K562 (cell line): Measurements from ENCODE around the gene KIFAP3. TPM values are rescaled to one million over a fixed set of nuclear protein-coding genes. Genes with fewer than 3 reads are reported as not detected.
A peak's percentile ranks its signal among the peaks of the same experiment; 100 is the strongest.

ENCODE experiments used
- BACH1 ChIP-seq: fragments of 200-800 bp; sonication (Bioruptor generic); IDR thresholded peaks from 2 replicates; pipeline ENCODE4 v1.6.1; 2016; ENCODE audit warnings: missing genetic modification characterization, missing compliant biosample characterization
- FOXK1 ChIP-seq: sonication (generic); formaldehyde crosslinking; IDR thresholded peaks from 2 replicates; pipeline ENCODE4 v1.8.0; 2022; ENCODE audit warnings: missing genetic modification reagents, mild to moderate bottlenecking, borderline replicate concordance
- KAT8 ChIP-seq: fragments of 450-650 bp; IDR thresholded peaks from 2 replicates; pipeline ENCODE4 v1.6.1; 2016; ENCODE audit warnings: low read depth, mild to moderate bottlenecking
- LEF1 ChIP-seq: fragments of 450-650 bp; IDR thresholded peaks from 2 replicates; pipeline ENCODE4 v1.6.1; 2016; ENCODE audit warnings: mild to moderate bottlenecking
- MAZ ChIP-seq, 2 experiments: fragments of 450-650 bp in 1 of 2; sonication (generic) in 1 of 2; formaldehyde crosslinking; IDR thresholded peaks in 1 of 2; conservative IDR thresholded peaks in 1 of 2; 2 replicates each; pipeline versions ENCODE4 v1.4.0 to v1.5.0; 2020; ENCODE audit warnings: mild to moderate bottlenecking in 1 of 2, missing genetic modification reagents in 1 of 2
- MTA1 ChIP-seq: fragments of 450-650 bp; IDR thresholded peaks from 2 replicates; pipeline ENCODE4 v1.6.1; 2017; ENCODE audit warnings: borderline replicate concordance
- NR4A1 ChIP-seq, 2 experiments: fragments of 250-450 bp in 1 of 2; fragments of 450-650 bp in 1 of 2; sonication (Bioruptor Pico) in 1 of 2; IDR thresholded peaks; 2 replicates each; pipeline versions ENCODE4 v1.4.0 to v1.6.1; 2016 to 2020; ENCODE audit warnings: mild to moderate bottlenecking in 2 of 2, missing compliant biosample characterization in 1 of 2, missing genetic modification characterization in 1 of 2, moderate library complexity in 1 of 2
- POLR2H ChIP-seq: IDR thresholded peaks from 2 replicates; pipeline ENCODE4 v1.6.1; 2016; ENCODE audit warnings: missing genetic modification characterization, low read depth, mild to moderate bottlenecking, control low read depth, missing compliant biosample characterization, moderate library complexity
- SIN3B ChIP-seq: fragments of 450-650 bp; IDR thresholded peaks from 2 replicates; pipeline ENCODE4 v1.6.1; 2017; ENCODE audit warnings: low read depth, mild to moderate bottlenecking, moderate library complexity
- SP1 ChIP-seq: sonication (generic); formaldehyde crosslinking; IDR thresholded peaks from 2 replicates; pipeline ENCODE4 v1.8.1; 2022; ENCODE audit warnings: mild to moderate bottlenecking, missing genetic modification reagents
- TBL1XR1 ChIP-seq, 2 experiments: IDR thresholded peaks; 2 replicates each; pipeline ENCODE4 v1.6.1; 2012; ENCODE audit warnings: improper control_type of control experiment in 2 of 2, low read length in 2 of 2, mild to moderate bottlenecking in 1 of 2
- ZBTB49 ChIP-seq: sonication (generic); formaldehyde crosslinking; IDR thresholded peaks from 2 replicates; pipeline ENCODE4 v1.8.0; 2022; ENCODE audit warnings: missing genetic modification reagents, mild to moderate bottlenecking, borderline replicate concordance
- ZNF263 ChIP-seq: sonication (generic); formaldehyde crosslinking; IDR thresholded peaks from 2 replicates; pipeline ENCODE4 v1.8.0; 2022; ENCODE audit warnings: mild to moderate bottlenecking, missing genetic modification reagents, borderline replicate concordance
- polyA plus RNA-seq, 8 experiments: library from polyadenylated mRNA; depleted of rRNA in 4 of 8; stranded (reverse) in 5 of 8; unstranded in 3 of 8; fragments of >200 nt; fragmentation: Nextera tagmentation in 2 of 8; fragmentation: Illumina TruSeq in 1 of 8; extraction: Ambion mirVana in 2 of 8; extraction: Trizol in 1 of 8; gene quantifications; 2 replicates each; pipeline versions ENCODE4 v1.2.1 to v1.2.3, GENCODE V29; 2011 to 2014; ENCODE audit warnings: inconsistent platforms in 1 of 8, missing spikeins in 1 of 8
- total RNA-seq, 7 experiments: library from RNA; depleted of rRNA in 6 of 7; stranded (reverse); fragments of >200 nt in 6 of 7; fragmentation: Illumina TruSeq in 2 of 7; extraction: Trizol in 2 of 7; gene quantifications; 2 replicates each; pipeline versions ENCODE4 v1.2.1 to v1.2.3, GENCODE V29; 2011 to 2021; ENCODE audit warnings: low replicate concordance in 1 of 7
- TF ChIP-seq, protein P1 (sequence below), 2 experiments: fragments of 450-650 bp; IDR thresholded peaks; 2 replicates each; pipeline ENCODE4 v1.6.1; 2016; ENCODE audit warnings: mild to moderate bottlenecking in 2 of 2, borderline replicate concordance in 1 of 2, low read depth in 1 of 2, moderate library complexity in 1 of 2

Gene KIFAP3
- total and polyA plus RNA-seq, 9 of the 15 experiments (the other 6 are each of a cell fraction or from before 2014, with no cell fraction given), result 8.8 to 17.5 (median 11.8) TPM

- TF ChIP-seq MAZ (CRISPR knock-in tag; conservative IDR thresholded peaks at IDR 0.05 in 1 of 2, IDR thresholded peaks at IDR 0.05 in 1 of 2) (peak; percentile 89 to 96), LEF1 (0 out of 2 replicates have a peak, but pooled peaks have one; percentile 42), BACH1 (tag) (peak; percentile 92), FOXK1 (CRISPR knock-in tag) (peak; percentile 90), MTA1 (peak; percentile 84; the same call in 1 of the 2 replicates), ZBTB49 (CRISPR knock-in tag) (0 out of 2 replicates have a peak, but pooled peaks have one; percentile 37), TBL1XR1 (IDR thresholded peaks at IDR 0.05; ENCODE audit: low read length in 2 of 2) (0 out of 4 replicates have a peak, but pooled peaks of 1 of the 2 experiments have one; percentile 10), SP1 (peak; percentile 81), POLR2H (peak; percentile 87), SIN3B (no peak; the same call in 1 of the 2 replicates), ZNF263 (CRISPR knock-in tag) (peak; percentile 61; the same call in 1 of the 2 replicates), KAT8 (peak; percentile 80; the same call in 1 of the 2 replicates), NR4A1 (CRISPR knock-in tag; IDR thresholded peaks at IDR 0.05) (no peak), NR4A1 (tag; IDR thresholded peaks at IDR 0.05) (no peak; the same call in none of the 2 replicates)
- TF ChIP-seq, protein P1, sequence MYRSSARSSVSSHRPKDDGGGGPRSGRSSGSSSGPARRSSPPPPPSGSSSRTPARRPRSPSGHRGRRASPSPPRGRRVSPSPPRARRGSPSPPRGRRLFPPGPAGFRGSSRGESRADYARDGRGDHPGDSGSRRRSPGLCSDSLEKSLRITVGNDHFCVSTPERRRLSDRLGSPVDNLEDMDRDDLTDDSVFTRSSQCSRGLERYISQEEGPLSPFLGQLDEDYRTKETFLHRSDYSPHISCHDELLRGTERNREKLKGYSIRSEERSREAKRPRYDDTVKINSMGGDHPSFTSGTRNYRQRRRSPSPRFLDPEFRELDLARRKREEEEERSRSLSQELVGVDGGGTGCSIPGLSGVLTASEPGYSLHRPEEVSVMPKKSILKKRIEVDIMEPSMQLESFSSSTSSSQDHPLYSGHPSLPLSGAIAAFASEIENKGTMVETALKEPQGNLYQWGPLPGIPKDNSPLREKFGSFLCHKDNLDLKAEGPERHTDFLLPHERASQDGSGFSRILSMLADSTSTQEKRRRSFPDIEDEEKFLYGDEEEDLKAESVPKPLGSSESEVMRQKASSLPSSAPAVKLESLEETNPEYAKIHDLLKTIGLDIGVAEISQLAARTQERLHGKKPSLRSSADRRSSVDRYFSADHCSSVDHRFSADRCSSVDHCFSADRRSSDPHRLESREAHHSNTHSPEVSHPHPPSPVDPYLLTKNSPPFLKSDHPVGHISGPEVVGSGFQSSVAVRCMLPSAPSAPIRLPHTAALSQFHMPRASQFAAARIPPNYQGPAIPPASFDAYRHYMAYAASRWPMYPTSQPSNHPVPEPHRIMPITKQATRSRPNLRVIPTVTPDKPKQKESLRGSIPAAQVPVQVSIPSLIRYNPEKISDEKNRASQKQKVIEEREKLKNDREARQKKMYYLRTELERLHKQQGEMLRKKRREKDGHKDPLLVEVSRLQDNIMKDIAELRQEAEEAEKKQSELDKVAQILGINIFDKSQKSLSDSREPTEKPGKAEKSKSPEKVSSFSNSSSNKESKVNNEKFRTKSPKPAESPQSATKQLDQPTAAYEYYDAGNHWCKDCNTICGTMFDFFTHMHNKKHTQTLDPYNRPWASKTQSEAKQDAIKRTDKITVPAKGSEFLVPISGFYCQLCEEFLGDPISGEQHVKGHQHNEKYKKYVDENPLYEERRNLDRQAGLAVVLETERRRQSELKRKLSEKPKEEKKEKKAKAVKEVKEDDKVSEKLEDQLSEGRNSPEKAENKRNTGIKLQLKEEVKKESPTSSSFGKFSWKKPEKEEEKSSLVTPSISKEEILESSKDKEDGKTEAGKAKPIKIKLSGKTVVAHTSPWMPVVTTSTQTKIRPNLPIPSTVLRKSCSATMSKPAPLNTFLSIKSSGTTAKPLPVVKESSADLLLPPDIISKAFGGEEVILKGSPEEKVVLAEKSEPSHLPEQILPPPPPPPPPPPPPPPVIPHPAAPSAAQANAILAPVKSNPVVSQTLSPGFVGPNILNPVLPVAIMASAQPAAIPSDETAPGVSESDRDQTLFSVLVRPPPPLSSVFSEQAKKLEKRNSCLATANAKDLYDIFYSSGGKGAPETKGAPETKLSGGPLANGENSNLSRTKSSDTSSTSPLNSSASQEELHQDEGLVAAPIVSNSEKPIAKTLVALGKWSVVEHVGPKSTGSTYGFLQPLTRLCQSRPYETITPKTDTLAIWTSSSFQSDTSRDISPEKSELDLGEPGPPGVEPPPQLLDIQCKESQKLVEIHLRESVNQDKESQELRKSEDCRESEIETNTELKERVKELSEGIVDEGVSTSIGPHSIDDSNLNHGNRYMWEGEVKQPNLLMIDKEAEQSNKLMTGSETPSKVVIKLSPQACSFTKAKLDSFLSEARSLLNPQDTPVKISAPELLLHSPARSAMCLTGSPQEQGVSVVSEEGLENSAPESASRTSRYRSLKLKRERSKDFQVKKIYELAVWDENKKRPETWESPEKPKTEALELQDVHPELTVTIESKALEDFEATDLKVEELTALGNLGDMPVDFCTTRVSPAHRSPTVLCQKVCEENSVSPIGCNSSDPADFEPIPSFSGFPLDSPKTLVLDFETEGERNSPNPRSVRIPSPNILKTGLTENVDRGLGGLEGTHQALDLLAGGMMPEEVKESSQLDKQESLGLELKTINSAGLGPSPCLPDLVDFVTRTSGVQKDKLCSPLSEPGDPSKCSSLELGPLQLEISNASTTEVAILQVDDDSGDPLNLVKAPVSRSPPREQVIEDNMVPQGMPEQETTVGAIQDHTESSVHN (IDR thresholded peaks at IDR 0.05; ENCODE audit: borderline replicate concordance in 1 of 2, low read depth in 1 of 2), result peak in 1 of 2 experiments; percentile 73; a peak in 1 of 4 replicates
Observed at GRCh38 chr1:169893645-169894423, 180.7 kb downstream of the KIFAP3 start, which contains the start of gene SCYL3 (continued).
